Measurements from ENCODE around the gene MTOR.
"Not testable (repeated sequence)": the region's sequence is repeated elsewhere in the genome, so short reads cannot be mapped to it uniquely, and the experiment has no call there.

The MTOR gene

GRCh38 chr1:11279630-11280029, 17.3 kb upstream of the MTOR start:
- no peak for DNase-seq

GRCh38 chr1:11279152-11279551, 16.8 kb upstream of the MTOR start:
- no peak for DNase-seq

- DNase-seq: no peak
These were observed 11.4 kb upstream of the MTOR start for GRCh38 chr1:11273595-11274234.

- peak; percentile 93 for DNase-seq
These were observed 10.7 kb upstream of the MTOR start, which contains the start of gene UBIAD1 for GRCh38 chr1:11272832-11273594. Gene UBIAD1, plus strand, starts transcription at chr1:11273198. Its CDS starts 334 bp downstream, at chr1:11273532.

- DNase-seq: no peak
These were observed 10.1 kb upstream of the MTOR start for GRCh38 chr1:11272544-11272831.

- DNase-seq: not testable (repeated sequence)
These were observed 5.3 kb upstream of the MTOR start for GRCh38 chr1:11267350-11268337.

GRCh38 chr1:11266268-11267074, 4.1 kb upstream of the MTOR start:
- no peak for DNase-seq

GRCh38 chr1:11256299-11256698, 6.1 kb downstream of the MTOR start:
- DNase-seq: no peak

GRCh38 chr1:11253226-11253625, 9.1 kb downstream of the MTOR start:
- DNase-seq: no peak

GRCh38 chr1:11252538-11252937, 9.8 kb downstream of the MTOR start:
- no peak for DNase-seq

- no peak for DNase-seq
These were observed 14.2 kb downstream of the MTOR start for GRCh38 chr1:11248169-11248568.

GRCh38 chr1:11245904-11246719, 16.2 kb downstream of the MTOR start:
- DNase-seq: no peak

GRCh38 chr1:11245248-11245647, 17.1 kb downstream of the MTOR start:
- DNase-seq: no peak

- DNase-seq: no peak
These were observed 24.0 kb downstream of the MTOR start for GRCh38 chr1:11238311-11238710.

GRCh38 chr1:11237356-11237755, 25.0 kb downstream of the MTOR start:
- no peak for DNase-seq

GRCh38 chr1:11233208-11233607, 29.1 kb downstream of the MTOR start:
- no peak for DNase-seq

- DNase-seq: no peak
These were observed 33.1 kb downstream of the MTOR start for GRCh38 chr1:11229203-11229602.

GRCh38 chr1:11227106-11228077, 35.0 kb downstream of the MTOR start:
- DNase-seq: no peak

GRCh38 chr1:11216074-11216473, 46.3 kb downstream of the MTOR start:
- no peak for DNase-seq

GRCh38 chr1:11215381-11216005, 46.9 kb downstream of the MTOR start:
- DNase-seq: no peak
